Measurements from ENCODE around the gene TRPM3. TPM values are rescaled to one million over a fixed set of nuclear protein-coding genes. Genes with fewer than 3 reads are reported as not detected.

TRPM3 gene
- total and polyA plus RNA-seq, 4 donors, result 0.07 to 0.89 (median 0.67) TPM

- 72% methylated on average over 4 of the region's 4 CpGs for WGBS
- Histone ChIP-seq H3K9ac (ENCODE audit: low read depth in 1 of 2, low read length in 2 of 2) (no peak overlapping the region), H3K27ac (ENCODE audit: low read depth in 1 of 2, low read length in 2 of 2) (no peak overlapping the region), H3K27me3 (ENCODE audit: control insufficient read depth in 4 of 4, insufficient read depth in 4 of 4, low read length in 3 of 4) (no peaks in the 10 kb centered on the region), H3K4me3 (ENCODE audit: low read depth in 1 of 3, low read length in 3 of 3) (no peak overlapping the region), H3K9me3 (ENCODE audit: control insufficient read depth in 4 of 4, low read length in 3 of 4) (no peaks in the 10 kb centered on the region), H3K36me3 (ENCODE audit: control insufficient read depth in 4 of 4, insufficient read depth in 3 of 4, low read depth in 1 of 4, low read length in 3 of 4) (no peaks in the 10 kb centered on the region), H3K4me1 (ENCODE audit: control insufficient read depth in 4 of 4, insufficient read depth in 4 of 4, low read length in 3 of 4) (peaks cover 0 to 8% (median 4%) of the 10 kb centered on the region in 4 donors)
- DNase-seq (ENCODE audit: low spot score), result no peak
- no peak for TF ChIP-seq JUND (IDR thresholded peaks at IDR 0.05)
- no peak for TF ChIP-seq SP1 (IDR thresholded peaks at IDR 0.05)
- no peak for TF ChIP-seq FOXA1 (IDR thresholded peaks at IDR 0.05)
- no peak for TF ChIP-seq HNF4G (IDR thresholded peaks at IDR 0.05)
- no peak for TF ChIP-seq CTCF (IDR thresholded peaks at IDR 0.05; ENCODE audit: low read depth, low read length, missing input control)
- TF ChIP-seq FOXA2 (IDR thresholded peaks at IDR 0.05), result no peak
- no peak for TF ChIP-seq HNF4A (conservative IDR thresholded peaks at IDR 0.05)
- TF ChIP-seq ZBTB33 (IDR thresholded peaks at IDR 0.05), result no peak
- TF ChIP-seq RAD21 (IDR thresholded peaks at IDR 0.05), result no peak
- TF ChIP-seq RXRA (IDR thresholded peaks at IDR 0.05), result no peak
Measured at GRCh38 chr9:71048280-71048679, 73.1 kb downstream of the TRPM3 start.

- Histone ChIP-seq H3K27ac (ENCODE audit: low read depth in 1 of 2, low read length in 2 of 2) (peak overlapping the region; percentile 54 to 56), H3K36me3 (ENCODE audit: control insufficient read depth in 4 of 4, insufficient read depth in 3 of 4, low read depth in 1 of 4, low read length in 3 of 4) (no peaks in the 10 kb centered on the region), H3K9ac (ENCODE audit: low read depth in 1 of 2, low read length in 2 of 2) (peak overlapping the region in 1 of 2 donors; percentile 50), H3K9me3 (ENCODE audit: control insufficient read depth in 4 of 4, low read length in 3 of 4) (no peaks in the 10 kb centered on the region), H3K4me3 (ENCODE audit: low read depth in 1 of 3, low read length in 3 of 3) (no peak overlapping the region), H3K4me1 (ENCODE audit: control insufficient read depth in 4 of 4, insufficient read depth in 4 of 4, low read length in 3 of 4) (peaks cover 8 to 48% (median 30%) of the 10 kb centered on the region in 4 donors), H3K27me3 (ENCODE audit: control insufficient read depth in 4 of 4, insufficient read depth in 4 of 4, low read length in 3 of 4) (no peaks in the 10 kb centered on the region)
- DNase-seq (ENCODE audit: low spot score), result no peak
- 41% methylated on average over 3 of the region's 3 CpGs for WGBS
- TF ChIP-seq GABPA (IDR thresholded peaks at IDR 0.05 in 1 of 2, conservative IDR thresholded peaks at IDR 0.05 in 1 of 2), result no peak
- TF ChIP-seq RAD21 (IDR thresholded peaks at IDR 0.05), result peak; percentile 39 to 61
- TF ChIP-seq ATF3 (IDR thresholded peaks at IDR 0.05), result no peak
- TF ChIP-seq JUND (IDR thresholded peaks at IDR 0.05), result peak; percentile 72 to 76
- no peak for TF ChIP-seq NR2F2 (IDR thresholded peaks at IDR 0.05)
- peak; percentile 52 for TF ChIP-seq FOXA2 (IDR thresholded peaks at IDR 0.05)
- no peak for TF ChIP-seq CTCF (IDR thresholded peaks at IDR 0.05; ENCODE audit: low read depth, low read length, missing input control)
- peak; percentile 96 to 98 for TF ChIP-seq HNF4A (conservative IDR thresholded peaks at IDR 0.05)
- TF ChIP-seq ZBTB33 (IDR thresholded peaks at IDR 0.05), result peak; percentile 37
- peak; percentile 58 for TF ChIP-seq REST (IDR thresholded peaks at IDR 0.05)
- peak; percentile 53 for TF ChIP-seq MAX (IDR thresholded peaks at IDR 0.05)
- TF ChIP-seq YY1 (IDR thresholded peaks at IDR 0.05), result peak; percentile 67
- peak in 1 of 2 donors; percentile 56 for TF ChIP-seq EGR1 (IDR thresholded peaks at IDR 0.05; ENCODE audit: low read depth in 2 of 2)
- TF ChIP-seq FOXA1 (IDR thresholded peaks at IDR 0.05), result peak; percentile 35
- TF ChIP-seq RXRA (IDR thresholded peaks at IDR 0.05), result peak; percentile 76 to 77
- TF ChIP-seq TAF1 (conservative IDR thresholded peaks at IDR 0.05), result no peak
- peak; percentile 92 for TF ChIP-seq SP1 (IDR thresholded peaks at IDR 0.05)
- TF ChIP-seq HNF4G (IDR thresholded peaks at IDR 0.05), result peak; percentile 86
Measured at GRCh38 chr9:71042448-71042990, 78.9 kb downstream of the TRPM3 start.

All from liver (tissue), 9 donors.